22Rv1 (cell line): ENCODE results near the gene CCDC13.

Source experiments
- ZFX ChIP-seq: fragments of 450-650 bp; IDR thresholded peaks from 2 replicates; pipeline ENCODE4 v1.6.1; 2017; ENCODE audit warnings: antibody characterized with exemption, borderline replicate concordance
- TF ChIP-seq, protein P1 (sequence below): fragments of 450-650 bp; IDR thresholded peaks from 2 replicates; pipeline ENCODE4 v1.5.1; 2017; ENCODE audit warnings: mild to moderate bottlenecking

DNA sequence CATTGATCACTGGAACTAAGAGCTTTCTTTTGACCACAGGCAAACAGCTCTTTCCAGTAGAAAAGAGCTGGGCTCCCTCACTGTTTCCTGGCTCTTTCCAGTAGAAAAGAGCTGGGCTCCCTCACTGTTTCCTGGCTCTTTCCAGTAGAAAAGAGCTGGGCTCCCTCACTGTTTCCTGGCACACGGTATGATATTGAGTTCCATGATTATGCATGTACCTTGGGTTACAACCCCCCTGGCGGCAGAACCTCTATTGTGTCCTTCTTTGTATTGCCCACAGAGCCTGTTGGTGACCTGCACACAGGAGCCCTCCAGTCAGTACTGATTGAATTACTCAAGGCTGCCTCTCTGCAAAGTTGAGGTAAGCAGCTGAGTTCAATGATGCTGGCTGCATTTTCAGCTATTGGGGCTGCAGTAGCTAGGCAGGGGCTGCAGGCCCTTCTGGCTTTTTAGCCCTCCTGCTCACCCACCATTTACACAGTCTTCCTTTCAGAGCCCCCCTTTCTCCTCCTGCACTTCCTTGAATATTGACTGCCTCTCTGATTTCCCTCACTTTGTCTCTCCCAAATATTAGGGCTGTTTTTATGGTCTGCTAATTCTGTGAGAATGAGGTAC, 46.4 kb upstream of the CCDC13 start:
- TF ChIP-seq, protein P1, sequence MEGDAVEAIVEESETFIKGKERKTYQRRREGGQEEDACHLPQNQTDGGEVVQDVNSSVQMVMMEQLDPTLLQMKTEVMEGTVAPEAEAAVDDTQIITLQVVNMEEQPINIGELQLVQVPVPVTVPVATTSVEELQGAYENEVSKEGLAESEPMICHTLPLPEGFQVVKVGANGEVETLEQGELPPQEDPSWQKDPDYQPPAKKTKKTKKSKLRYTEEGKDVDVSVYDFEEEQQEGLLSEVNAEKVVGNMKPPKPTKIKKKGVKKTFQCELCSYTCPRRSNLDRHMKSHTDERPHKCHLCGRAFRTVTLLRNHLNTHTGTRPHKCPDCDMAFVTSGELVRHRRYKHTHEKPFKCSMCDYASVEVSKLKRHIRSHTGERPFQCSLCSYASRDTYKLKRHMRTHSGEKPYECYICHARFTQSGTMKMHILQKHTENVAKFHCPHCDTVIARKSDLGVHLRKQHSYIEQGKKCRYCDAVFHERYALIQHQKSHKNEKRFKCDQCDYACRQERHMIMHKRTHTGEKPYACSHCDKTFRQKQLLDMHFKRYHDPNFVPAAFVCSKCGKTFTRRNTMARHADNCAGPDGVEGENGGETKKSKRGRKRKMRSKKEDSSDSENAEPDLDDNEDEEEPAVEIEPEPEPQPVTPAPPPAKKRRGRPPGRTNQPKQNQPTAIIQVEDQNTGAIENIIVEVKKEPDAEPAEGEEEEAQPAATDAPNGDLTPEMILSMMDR: no peak
- no peak for TF ChIP-seq ZFX
